GM18858 (cell line): ENCODE measurements around the gene B4GALT6.
A peak's percentile ranks its signal among the peaks of the same experiment; 100 is the strongest.
"Not testable (repeated sequence)": the region's sequence is repeated elsewhere in the genome, so short reads cannot be mapped to it uniquely, and the experiment has no call there.

Experiments used
- ATAC-seq: cut with Tn5 transposase; IDR thresholded peaks from one replicate; pipeline ENCODE4 v1.9.1; 2021; ENCODE audit not compliant: unreplicated experiment

B4GALT6 gene

GRCh38 chr18:31684279-31685096 is at the start of gene B4GALT6:
B4GALT6 (minus strand) TSS chr18:31684581; CDS start chr18:31684426, 155 bp downstream.
- peak; percentile 27 for ATAC-seq

GRCh38 chr18:31731628-31732027 is 47.2 kb upstream of the B4GALT6 start:
- no peak for ATAC-seq

- not testable (repeated sequence) for ATAC-seq
These were observed 44.8 kb upstream of the B4GALT6 start for GRCh38 chr18:31729196-31729595.

GRCh38 chr18:31723990-31724711 is 39.8 kb upstream of the B4GALT6 start:
- no peak for ATAC-seq

- no peak for ATAC-seq
These were observed 39.2 kb upstream of the B4GALT6 start for GRCh38 chr18:31723639-31723989.

- peak; percentile 98 for ATAC-seq
These were observed 38.1 kb upstream of the B4GALT6 start for GRCh38 chr18:31722369-31722957.

GRCh38 chr18:31721601-31722000 is 37.2 kb upstream of the B4GALT6 start:
- ATAC-seq, result no peak

GRCh38 chr18:31720867-31721266 is 36.5 kb upstream of the B4GALT6 start:
- ATAC-seq, result no peak

- no peak for ATAC-seq
These were observed 35.1 kb upstream of the B4GALT6 start for GRCh38 chr18:31719363-31720006.

GRCh38 chr18:31718386-31718785 is 34.0 kb upstream of the B4GALT6 start:
- ATAC-seq, result no peak

- ATAC-seq, result no peak
These were observed 32.0 kb upstream of the B4GALT6 start for GRCh38 chr18:31716362-31716761.

- no peak for ATAC-seq
These were observed 27.2 kb upstream of the B4GALT6 start for GRCh38 chr18:31711365-31712172.

GRCh38 chr18:31710826-31711225 is 26.4 kb upstream of the B4GALT6 start:
- ATAC-seq, result no peak

- no peak for ATAC-seq
These were observed 23.4 kb upstream of the B4GALT6 start for GRCh38 chr18:31707815-31708214.

GRCh38 chr18:31702449-31702848 is 18.1 kb upstream of the B4GALT6 start:
- no peak for ATAC-seq

GRCh38 chr18:31701744-31702143 is 17.4 kb upstream of the B4GALT6 start:
- ATAC-seq, result no peak

GRCh38 chr18:31700990-31701389 is 16.6 kb upstream of the B4GALT6 start:
- no peak for ATAC-seq

- ATAC-seq, result no peak
These were observed 13.2 kb upstream of the B4GALT6 start for GRCh38 chr18:31697351-31698298.

- ATAC-seq, result no peak
These were observed 11.6 kb upstream of the B4GALT6 start for GRCh38 chr18:31695989-31696388.
